Measurements from ENCODE around the gene USP49. TPM values are rescaled to one million over a fixed set of nuclear protein-coding genes. Genes with fewer than 3 reads are reported as not detected.
"Not testable (repeated sequence)": the region's sequence is repeated elsewhere in the genome, so short reads cannot be mapped to it uniquely, and the experiment has no call there.

USP49 gene
- 1 to 10 TPM; 3.4 to 4.9 (median 4.7) TPM for total RNA-seq

DNA sequence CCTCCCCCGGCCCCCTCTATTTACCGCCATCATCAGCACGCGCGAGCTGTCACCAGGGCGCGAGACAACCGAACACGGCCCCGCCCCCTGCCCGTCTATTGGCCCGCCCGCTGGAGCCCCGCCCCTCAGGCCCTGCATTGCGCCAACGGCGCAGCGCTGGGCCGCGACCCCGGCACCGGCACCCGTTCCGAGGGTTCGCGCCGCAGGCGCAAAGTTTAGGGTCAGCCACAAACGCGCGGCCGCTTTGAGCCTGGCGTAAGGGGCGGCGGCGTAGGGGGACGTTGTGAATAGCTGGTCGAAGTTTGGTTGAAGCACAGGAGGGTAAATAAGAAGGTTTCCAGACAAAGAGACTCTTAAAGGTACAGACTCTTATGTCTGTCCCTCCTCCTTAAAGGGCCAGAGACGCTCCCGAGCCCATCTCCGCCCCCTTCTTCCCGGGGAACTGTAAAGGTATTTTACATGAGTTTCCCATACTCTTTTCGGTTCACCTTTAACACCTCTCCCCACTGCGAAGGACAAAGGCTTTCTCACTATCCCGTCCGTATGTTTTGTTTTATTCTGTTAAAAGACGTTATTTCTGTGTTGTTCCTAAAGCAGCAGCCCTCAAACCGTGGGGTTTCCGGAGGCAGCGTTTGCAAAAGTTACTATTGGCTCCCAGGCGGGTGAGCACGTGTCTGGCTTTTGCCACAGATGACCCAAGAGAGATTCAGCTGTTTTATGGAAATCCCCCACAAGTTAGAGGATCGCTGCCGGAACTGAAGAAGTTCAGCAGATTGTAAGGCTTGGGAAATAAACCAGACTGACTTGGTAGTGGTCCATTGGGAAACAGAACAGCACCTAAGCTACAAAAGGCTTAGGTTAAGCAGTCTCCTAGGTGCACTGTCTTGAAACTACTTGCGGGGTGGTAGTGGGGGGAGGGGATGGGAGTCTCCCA is at the start of gene USP49:
Gene USP49, minus strand, starts transcription at position 76 of the 934 bp plus-strand sequence. CDS start 88,392 bp downstream, outside the sequence.
- Histone ChIP-seq H3K36me3 (no peaks in the 10 kb centered on the region), H3K27ac (peak within 1 kb of the TSS; percentile 81 to 83), H3K4me1 (no peaks in the 10 kb centered on the region), H3K9me3 (no peaks in the 10 kb centered on the region), H3K27me3 (no peaks in the 10 kb centered on the region), H3K4me3 (peak within 1 kb of the TSS; percentile 76 to 78 (median 77))
- peak; percentile 74 to 80 for DNase-seq (ENCODE audit: low spot score in 2 of 2)
- TF ChIP-seq POLR2AphosphoS5 (IDR thresholded peaks at IDR 0.05) (peak in 2 of 3 donors; percentile 36 to 58), POLR2A (IDR thresholded peaks at IDR 0.05) (no peak)
- intact Hi-C loops (cut with DNase I; ENCODE audit: low total_unique reads), result no loop called here

- Histone ChIP-seq H3K27ac (no peak overlapping the region), H3K36me3 (no peaks in the 10 kb centered on the region), H3K4me1 (peaks cover 19 to 26% of the 10 kb centered on the region in 2 donors), H3K9me3 (no peaks in the 10 kb centered on the region), H3K4me3 (no peak overlapping the region), H3K27me3 (no peaks in the 10 kb centered on the region)
- no peak for DNase-seq (ENCODE audit: low spot score in 2 of 2)
- no peak for TF ChIP-seq CTCF (IDR thresholded peaks at IDR 0.05)
- TF ChIP-seq POLR2AphosphoS5 (IDR thresholded peaks at IDR 0.05), result no peak
- no peak for TF ChIP-seq POLR2A (IDR thresholded peaks at IDR 0.05)
- intact Hi-C loops (cut with DNase I; ENCODE audit: low total_unique reads), result no loop called here
Measured at GRCh38 chr6:41943456-41943855, 48.3 kb upstream of the USP49 start.

DNA sequence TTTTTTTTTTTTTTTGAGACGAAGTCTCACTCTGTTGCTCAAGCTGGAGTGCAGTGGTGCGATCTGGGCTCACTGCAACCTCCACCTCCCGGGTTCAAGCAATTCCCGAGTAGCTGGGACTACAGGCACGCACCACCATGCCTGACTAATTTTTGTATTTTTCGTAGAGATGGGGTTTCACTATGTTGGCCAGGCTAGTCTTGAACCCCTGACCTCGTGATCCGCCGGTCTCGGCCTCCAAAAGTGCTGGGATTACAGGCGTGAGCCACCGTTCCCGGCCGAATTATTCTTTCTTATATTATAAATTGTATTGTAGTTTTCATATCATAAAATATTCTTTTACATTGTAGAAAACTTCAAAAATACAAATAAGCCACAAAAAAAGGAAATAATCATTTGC is 47.7 kb upstream of the USP49 start:
- H3K27me3 ChIP-seq; intact Hi-C loops (cut with DNase I; ENCODE audit: low total_unique reads); H3K9me3 ChIP-seq; H3K36me3 ChIP-seq; H3K27ac ChIP-seq; DNase-seq (ENCODE audit: low spot score in 2 of 2); H3K4me3 ChIP-seq: not testable (repeated sequence)
- H3K4me1 ChIP-seq, result peaks cover 19 to 26% of the 10 kb centered on the region in 2 donors

GRCh38 chr6:41942067-41942851 is 47.1 kb upstream of the USP49 start:
- TF ChIP-seq POLR2AphosphoS5 (IDR thresholded peaks at IDR 0.05), result no peak
- no peak for TF ChIP-seq CTCF (IDR thresholded peaks at IDR 0.05)
- no peak for TF ChIP-seq POLR2A (IDR thresholded peaks at IDR 0.05)
- intact Hi-C loops (cut with DNase I; ENCODE audit: low total_unique reads), result no loop called here
- H3K27me3 ChIP-seq, result no peaks in the 10 kb centered on the region
- no peaks in the 10 kb centered on the region for H3K36me3 ChIP-seq
- DNase-seq (ENCODE audit: low spot score in 2 of 2), result no peak
- H3K27ac ChIP-seq, result peak overlapping the region; percentile 14 to 80
- H3K9me3 ChIP-seq, result no peaks in the 10 kb centered on the region
- peak overlapping the region; percentile 59 to 94 (median 82) for H3K4me3 ChIP-seq
- H3K4me1 ChIP-seq, result peaks cover 19 to 26% of the 10 kb centered on the region in 2 donors

GRCh38 chr6:41941280-41942066 is 46.3 kb upstream of the USP49 start, which contains the start of gene CCND3:
CCND3 (minus strand) TSS chr6:41941808; CDS start chr6:41941649, 159 bp downstream.
- peak within 1 kb of the TSS; percentile 14 to 80 for H3K27ac ChIP-seq
- DNase-seq (ENCODE audit: low spot score in 2 of 2), result peak; percentile 71 to 81
- intact Hi-C loops (cut with DNase I; ENCODE audit: low total_unique reads), result no loop called here
- H3K4me3 ChIP-seq, result peak within 1 kb of the TSS; percentile 59 to 94 (median 82)
- no peaks in the 10 kb centered on the region for H3K36me3 ChIP-seq
- TF ChIP-seq POLR2AphosphoS5 (IDR thresholded peaks at IDR 0.05) (no peak), POLR2A (IDR thresholded peaks at IDR 0.05) (no peak), CTCF (IDR thresholded peaks at IDR 0.05) (no peak)
- H3K9me3 ChIP-seq, result no peaks in the 10 kb centered on the region
- no peaks in the 10 kb centered on the region for H3K27me3 ChIP-seq
- peaks cover 19 to 26% of the 10 kb centered on the region in 2 donors for H3K4me1 ChIP-seq
